ENCODE measurements around the gene LCOR. TPM values are rescaled to one million over a fixed set of nuclear protein-coding genes. Genes with fewer than 3 reads are reported as not detected.
A peak's percentile ranks its signal among the peaks of the same experiment; 100 is the strongest.

The LCOR gene
- total and polyA plus RNA-seq, 2 experiments from 2014 or later: 9.1 to 14.8 TPM

DNA sequence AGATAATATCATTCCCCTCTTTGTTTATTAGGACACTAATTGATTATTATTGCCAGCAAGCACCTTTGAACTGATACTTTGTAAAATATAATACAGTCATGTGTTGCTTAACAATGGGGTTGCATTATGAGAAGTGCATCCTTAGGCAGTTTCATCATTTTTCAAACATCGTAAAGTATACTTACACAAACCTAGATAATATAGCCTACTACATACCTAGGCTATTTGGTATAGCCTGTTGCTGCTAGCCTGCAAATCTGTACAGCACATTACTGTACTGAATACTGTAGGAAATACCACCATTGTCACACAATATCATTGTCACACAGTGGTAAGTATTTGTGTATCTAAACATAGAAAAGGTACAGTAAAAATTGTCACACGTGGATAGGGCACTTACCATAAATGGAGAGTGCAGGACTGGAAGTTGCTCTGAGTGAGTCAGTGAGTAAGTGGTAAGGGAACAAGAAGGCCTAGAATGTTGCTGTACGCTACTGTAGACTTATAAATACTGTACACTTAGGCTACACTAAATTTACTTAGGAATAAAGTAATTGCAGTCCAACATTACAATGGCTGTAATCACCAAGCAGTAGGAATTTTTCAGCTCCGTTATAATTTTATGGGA is 70.7 kb downstream of the LCOR start:
- H3K4me1 ChIP-seq (ENCODE audit: insufficient read depth): no peaks in the 10 kb centered on the region
- H3F3A ChIP-seq (ENCODE audit: insufficient read depth): no peaks in the 10 kb centered on the region
- no peaks in the 10 kb centered on the region for H3K9me2 ChIP-seq (ENCODE audit: insufficient read depth)
- no peaks in the 10 kb centered on the region for H3K36me3 ChIP-seq (ENCODE audit: low read depth)
- no peak overlapping the region for H3K4me3 ChIP-seq
- TF ChIP-seq EZH2 (IDR thresholded peaks at IDR 0.05; ENCODE audit: insufficient read depth, poor library complexity, severe bottlenecking): no peak
- TF ChIP-seq EZH2phosphoT487 (IDR thresholded peaks at IDR 0.05; ENCODE audit: insufficient read depth, low read depth): no peak
- peaks cover 100% of the 10 kb centered on the region for H3K79me2 ChIP-seq (ENCODE audit: insufficient read depth)
- no peak overlapping the region for H2AFZ ChIP-seq
- WGBS, 2 experiments (ENCODE audit: low coverage in 1 of 2, low lambda C conversion rate in 2 of 2, missing lambda C conversion rate in 2 of 2): 98% methylated on average over 4 of the region's 4 CpGs
- H3K9ac ChIP-seq: no peak overlapping the region
- no peak overlapping the region for H3K27ac ChIP-seq
- no peak for DNase-seq
- in situ Hi-C loops (cut with MboI): no loop called here
- H3K9me3 ChIP-seq (ENCODE audit: low read depth): no peaks in the 10 kb centered on the region
- no peak overlapping the region for H3K4me2 ChIP-seq (ENCODE audit: unreplicated experiment)
- peaks cover 27% of the 10 kb centered on the region; the same call in 1 of the 2 replicates for H4K20me1 ChIP-seq (ENCODE audit: insufficient read depth)
- H3K27me3 ChIP-seq (replicated peaks; ENCODE audit: insufficient read depth): no peaks in the 10 kb centered on the region

- TF ChIP-seq EZH2 (IDR thresholded peaks at IDR 0.05; ENCODE audit: insufficient read depth, poor library complexity, severe bottlenecking) (no peak), EZH2phosphoT487 (IDR thresholded peaks at IDR 0.05; ENCODE audit: insufficient read depth, low read depth) (no peak)
- peaks cover 15% of the 10 kb centered on the region; the same call in 1 of the 2 replicates for H4K20me1 ChIP-seq (ENCODE audit: insufficient read depth)
- 90 to 91% methylated on average over 4 of the region's 4 CpGs for WGBS, 2 experiments (ENCODE audit: low coverage in 1 of 2, low lambda C conversion rate in 2 of 2, missing lambda C conversion rate in 2 of 2)
Observed at GRCh38 chr10:96904648-96905047, 72.5 kb downstream of the LCOR start.

DNA sequence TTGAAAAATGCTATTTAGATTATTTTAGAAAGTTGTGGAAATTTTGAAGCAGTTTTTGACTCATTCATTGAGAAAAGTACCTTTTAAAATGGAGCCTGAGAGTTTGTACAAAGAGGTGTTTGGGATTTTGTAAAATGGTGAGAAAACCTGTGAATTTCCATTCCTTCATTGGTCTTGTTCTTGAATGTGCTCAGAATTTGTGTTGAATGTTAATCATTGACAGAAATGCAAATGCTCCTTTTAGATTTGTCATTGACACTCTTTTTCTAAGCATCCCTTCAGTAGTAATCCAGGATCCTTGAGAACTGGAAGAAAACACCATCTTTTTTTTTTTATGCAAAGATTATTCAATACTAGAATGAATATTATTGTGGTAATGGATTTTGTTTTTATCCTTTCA is 74.8 kb downstream of the LCOR start:
- no peaks in the 10 kb centered on the region for H3K27me3 ChIP-seq (replicated peaks; ENCODE audit: insufficient read depth)
- in situ Hi-C loops (cut with MboI): no loop called here
- H3K36me3 ChIP-seq (ENCODE audit: low read depth): no peaks in the 10 kb centered on the region
- no peak for DNase-seq
- no peak overlapping the region for H3K27ac ChIP-seq
- H4K20me1 ChIP-seq (ENCODE audit: insufficient read depth): 0 out of 2 replicates have a peak, but pooled peaks cover 11% of the 10 kb centered on the region
- H3K4me3 ChIP-seq: no peak overlapping the region
- H2AFZ ChIP-seq: no peak overlapping the region
- H3K9ac ChIP-seq: no peak overlapping the region
- H3K79me2 ChIP-seq (ENCODE audit: insufficient read depth): peaks cover 100% of the 10 kb centered on the region
- no peaks in the 10 kb centered on the region for H3K4me1 ChIP-seq (ENCODE audit: insufficient read depth)
- H3K4me2 ChIP-seq (ENCODE audit: unreplicated experiment): no peak overlapping the region
- H3K9me3 ChIP-seq (ENCODE audit: low read depth): no peaks in the 10 kb centered on the region
- no peak for TF ChIP-seq EZH2 (IDR thresholded peaks at IDR 0.05; ENCODE audit: insufficient read depth, poor library complexity, severe bottlenecking)
- H3F3A ChIP-seq (ENCODE audit: insufficient read depth): no peaks in the 10 kb centered on the region
- no peaks in the 10 kb centered on the region for H3K9me2 ChIP-seq (ENCODE audit: insufficient read depth)

More at GRCh38 chr10:96904648-96905047, 72.5 kb downstream of the LCOR start:
- Histone ChIP-seq H3K4me1 (ENCODE audit: insufficient read depth) (no peaks in the 10 kb centered on the region), H3F3A (ENCODE audit: insufficient read depth) (no peaks in the 10 kb centered on the region), H3K36me3 (ENCODE audit: low read depth) (no peaks in the 10 kb centered on the region), H3K4me3 (no peak overlapping the region), H3K79me2 (ENCODE audit: insufficient read depth) (peaks cover 100% of the 10 kb centered on the region), H3K4me2 (ENCODE audit: unreplicated experiment) (no peak overlapping the region), H3K9ac (no peak overlapping the region), H2AFZ (no peak overlapping the region), H3K9me2 (ENCODE audit: insufficient read depth) (no peaks in the 10 kb centered on the region), H3K27ac (no peak overlapping the region), H3K27me3 (replicated peaks; ENCODE audit: insufficient read depth) (no peaks in the 10 kb centered on the region), H3K9me3 (ENCODE audit: low read depth) (no peaks in the 10 kb centered on the region)
- in situ Hi-C loops (cut with MboI): no loop called here
- DNase-seq: no peak

DNA sequence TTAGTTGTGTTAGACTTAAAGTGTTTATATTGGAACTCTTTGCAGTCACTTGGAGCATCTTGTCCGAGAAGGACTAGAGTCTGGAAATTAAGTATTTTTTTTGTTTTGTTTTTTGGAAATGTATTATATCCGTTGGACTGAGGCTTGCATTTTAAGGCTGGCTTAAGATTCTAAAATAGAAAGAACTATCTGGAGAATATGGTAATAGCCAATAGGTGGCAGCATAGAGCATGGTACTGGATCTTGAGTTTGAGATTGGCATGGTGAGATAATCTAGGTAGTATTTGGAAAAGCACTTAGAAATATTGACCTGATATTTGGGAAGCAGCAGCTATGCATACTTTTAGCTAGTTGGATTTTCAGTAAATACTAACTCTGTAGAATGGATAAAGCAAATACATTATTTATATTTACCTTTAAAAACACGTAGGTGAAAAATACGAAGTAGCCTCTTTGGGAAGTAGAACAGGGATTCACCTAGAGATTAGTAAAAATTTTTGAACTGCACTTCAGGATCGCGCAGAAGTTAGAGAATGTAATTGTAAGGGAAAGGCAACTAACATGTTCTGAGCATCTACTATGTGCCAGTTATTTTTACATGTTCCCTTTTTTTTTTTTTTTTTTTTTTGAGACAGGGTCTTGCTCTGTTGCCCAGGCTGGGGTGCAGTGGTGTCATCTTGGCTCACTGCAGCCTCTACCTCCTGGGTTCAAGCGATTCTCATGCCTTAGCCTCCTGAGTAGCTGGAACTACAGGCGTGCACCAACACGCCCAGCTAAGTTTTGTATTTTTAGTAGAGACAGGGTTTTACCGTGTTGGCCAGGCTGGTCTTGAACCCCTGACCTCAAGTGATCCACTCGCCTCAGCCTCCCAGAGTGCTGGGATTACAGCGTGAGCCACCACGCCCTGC is 78.6 kb downstream of the LCOR start:
- peak; percentile 52 for DNase-seq
- Histone ChIP-seq H3K9me2 (ENCODE audit: insufficient read depth) (no peaks in the 10 kb centered on the region), H3K4me2 (ENCODE audit: unreplicated experiment) (no peak overlapping the region), H3K9ac (no peak overlapping the region), H3K9me3 (ENCODE audit: low read depth) (no peaks in the 10 kb centered on the region), H3K27me3 (replicated peaks; ENCODE audit: insufficient read depth) (no peaks in the 10 kb centered on the region), H3K79me2 (ENCODE audit: insufficient read depth) (peaks cover 100% of the 10 kb centered on the region), H3K27ac (no peak overlapping the region), H3K4me3 (no peak overlapping the region), H3K36me3 (ENCODE audit: low read depth) (no peaks in the 10 kb centered on the region), H3F3A (ENCODE audit: insufficient read depth) (no peaks in the 10 kb centered on the region), H4K20me1 (ENCODE audit: insufficient read depth) (0 out of 2 replicates have a peak, but pooled peaks cover 6% of the 10 kb centered on the region), H2AFZ (no peak overlapping the region), H3K4me1 (ENCODE audit: insufficient read depth) (no peaks in the 10 kb centered on the region)
- in situ Hi-C loops (cut with MboI): no loop called here
- TF ChIP-seq EZH2 (IDR thresholded peaks at IDR 0.05; ENCODE audit: insufficient read depth, poor library complexity, severe bottlenecking): no peak
- no peak for TF ChIP-seq EZH2phosphoT487 (IDR thresholded peaks at IDR 0.05; ENCODE audit: insufficient read depth, low read depth)
- WGBS, 2 experiments (ENCODE audit: low coverage in 1 of 2, low lambda C conversion rate in 2 of 2, missing lambda C conversion rate in 2 of 2): 89 to 90% methylated on average over 13 of the region's 13 CpGs

Measured in GM23248 (cell line).